HepG2 (cell line): ENCODE results near the gene DNLZ. TPM values are rescaled to one million over a fixed set of nuclear protein-coding genes. Genes with fewer than 3 reads are reported as not detected.
A peak's percentile ranks its signal among the peaks of the same experiment; 100 is the strongest.

Experiments used
- ATF7 ChIP-seq, 2 experiments: fragments of 450-650 bp in 1 of 2; sonication (generic) in 1 of 2; formaldehyde crosslinking in 1 of 2; IDR thresholded peaks; 2 replicates each; pipeline versions ENCODE4 v1.4.0 to v1.6.1; 2016 to 2020; ENCODE audit warnings: antibody characterized with exemption in 1 of 2, mild to moderate bottlenecking in 1 of 2, missing genetic modification reagents in 1 of 2
- ATM ChIP-seq: fragments of 450-650 bp; IDR thresholded peaks from 2 replicates; pipeline ENCODE4 v1.7.1; 2017; ENCODE audit warnings: mild to moderate bottlenecking, borderline replicate concordance
- BRD4 ChIP-seq: sonication (generic); formaldehyde crosslinking; IDR thresholded peaks from 2 replicates; pipeline ENCODE4 v1.4.0; 2020; ENCODE audit warnings: missing genetic modification reagents
- CBFB ChIP-seq: sonication (generic); formaldehyde crosslinking; IDR thresholded peaks from 2 replicates; pipeline ENCODE4 v1.4.0; 2020; ENCODE audit warnings: missing genetic modification reagents
- ERF ChIP-seq: IDR thresholded peaks from 2 replicates; pipeline ENCODE4 v1.6.1; 2018; ENCODE audit warnings: missing biosample characterization, missing genetic modification reagents
- HNRNPL ChIP-seq: fragments of 200-400 bp; formaldehyde crosslinking; IDR thresholded peaks from 2 replicates; pipeline ENCODE4 v1.6.1; 2017; ENCODE audit warnings: mild to moderate bottlenecking, low read depth, low read length
- JUNB ChIP-seq: sonication (generic); formaldehyde crosslinking; IDR thresholded peaks from 2 replicates; pipeline ENCODE4 v1.8.0; 2022; ENCODE audit warnings: missing genetic modification reagents, mild to moderate bottlenecking, borderline replicate concordance
- MEIS1 ChIP-seq: sonication (generic); formaldehyde crosslinking; IDR thresholded peaks from 2 replicates; pipeline ENCODE4 v1.9.0; 2021; ENCODE audit warnings: mild to moderate bottlenecking, missing genetic modification reagents, moderate library complexity, borderline replicate concordance
- MIER3 ChIP-seq: IDR thresholded peaks from 2 replicates; pipeline ENCODE4 v1.6.1; 2016; ENCODE audit warnings: missing compliant biosample characterization, borderline replicate concordance
- MTA1 ChIP-seq: sonication (generic); formaldehyde crosslinking; IDR thresholded peaks from 2 replicates; pipeline ENCODE4 v1.4.0; 2020; ENCODE audit warnings: missing genetic modification reagents, mild to moderate bottlenecking, borderline replicate concordance
- MTF1 ChIP-seq: sonication (generic); formaldehyde crosslinking; IDR thresholded peaks from 2 replicates; pipeline ENCODE4 v1.5.0; 2020; ENCODE audit warnings: missing genetic modification reagents
- NFE2L1 ChIP-seq: sonication (generic); formaldehyde crosslinking; IDR thresholded peaks from 2 replicates; pipeline ENCODE4 v1.4.0; 2020; ENCODE audit warnings: missing genetic modification reagents, mild to moderate bottlenecking, borderline replicate concordance
- NFKB2 ChIP-seq: sonication (generic); formaldehyde crosslinking; IDR thresholded peaks from 2 replicates; pipeline ENCODE4 v1.4.0; 2020; ENCODE audit warnings: missing genetic modification reagents, borderline replicate concordance
- NR2F6 ChIP-seq, 2 experiments: IDR thresholded peaks; 2 replicates each; pipeline ENCODE4 v1.6.1; 2016; ENCODE audit warnings: antibody characterized with exemption in 1 of 2, mild to moderate bottlenecking in 1 of 2
- PAX8 ChIP-seq: sonication (generic); formaldehyde crosslinking; IDR thresholded peaks from 2 replicates; pipeline ENCODE4 v1.8.0; 2022; ENCODE audit warnings: mild to moderate bottlenecking, missing genetic modification reagents, borderline replicate concordance
- PPARG ChIP-seq: conservative IDR thresholded peaks from 2 replicates; pipeline ENCODE4 v1.6.1; 2016; ENCODE audit warnings: missing biosample characterization, missing genetic modification reagents
- RBM22 ChIP-seq: fragments of 200-400 bp; formaldehyde crosslinking; optimal IDR thresholded peaks from 2 replicates; pipeline ENCODE3; 2017; ENCODE audit warnings: mild to moderate bottlenecking, low read length, moderate library complexity
- RFXAP ChIP-seq: sonication (generic); formaldehyde crosslinking; IDR thresholded peaks from 2 replicates; pipeline ENCODE4 v1.4.0; 2020; ENCODE audit warnings: missing genetic modification reagents, borderline replicate concordance
- SIX4 ChIP-seq: sonication (generic); formaldehyde crosslinking; IDR thresholded peaks from 2 replicates; pipeline ENCODE4 v1.4.0; 2020; ENCODE audit warnings: missing genetic modification reagents
- SMC3 ChIP-seq: IDR thresholded peaks from 2 replicates; pipeline ENCODE4 v1.6.1; 2011; ENCODE audit warnings: low read length, improper control_type of control experiment
- SP5 ChIP-seq: IDR thresholded peaks from 2 replicates; pipeline ENCODE4 v1.6.1; 2016; ENCODE audit warnings: low read depth, borderline replicate concordance
- TARDBP ChIP-seq: sonication (generic); formaldehyde crosslinking; IDR thresholded peaks from 2 replicates; pipeline ENCODE4 v1.8.0; 2022; ENCODE audit warnings: mild to moderate bottlenecking, missing genetic modification reagents
- THYN1 ChIP-seq: sonication (generic); formaldehyde crosslinking; IDR thresholded peaks from 2 replicates; pipeline ENCODE4 v1.8.1; 2023; ENCODE audit warnings: low read depth, mild to moderate bottlenecking, moderate library complexity, missing genetic modification reagents, borderline replicate concordance
- ZBTB43 ChIP-seq: sonication (generic); formaldehyde crosslinking; conservative IDR thresholded peaks from 2 replicates; pipeline ENCODE4 v1.4.0; 2020; ENCODE audit warnings: missing genetic modification reagents
- ZNF496 ChIP-seq: sonication (generic); formaldehyde crosslinking; IDR thresholded peaks from 2 replicates; pipeline ENCODE4 v1.8.1; 2023; ENCODE audit warnings: mild to moderate bottlenecking, moderate library complexity, missing genetic modification reagents; ENCODE audit not compliant: insufficient replicate concordance
- ZNF589 ChIP-seq: sonication (generic); formaldehyde crosslinking; conservative IDR thresholded peaks from 2 replicates; pipeline ENCODE4 v1.8.0; 2022; ENCODE audit warnings: mild to moderate bottlenecking, moderate library complexity, missing genetic modification reagents
- ZSCAN20 ChIP-seq: sonication (generic); formaldehyde crosslinking; IDR thresholded peaks from 2 replicates; pipeline ENCODE4 v1.4.0; 2020; ENCODE audit warnings: missing genetic modification reagents, mild to moderate bottlenecking, borderline replicate concordance
- ZSCAN25 ChIP-seq: sonication (generic); formaldehyde crosslinking; IDR thresholded peaks from 2 replicates; pipeline ENCODE4 v1.8.0; 2022; ENCODE audit warnings: mild to moderate bottlenecking, missing genetic modification reagents
- polyA plus RNA-seq, 8 experiments: library from polyadenylated mRNA; depleted of rRNA in 3 of 8; stranded (reverse) in 7 of 8; unstranded in 1 of 8; fragments of >200 nt; fragmentation: Illumina TruSeq in 4 of 8; extraction: Trizol in 4 of 8; gene quantifications; 2 replicates each; pipeline versions ENCODE4 v1.2.1 to v1.2.3, GENCODE V29; 2011 to 2016; ENCODE audit warnings: low read depth in 4 of 8, missing spikeins in 1 of 8, mixed read lengths in 1 of 8; ENCODE audit not compliant: insufficient read depth in 1 of 8
- total RNA-seq, 5 experiments: library from RNA; depleted of rRNA; stranded (reverse); fragments of >200 nt; fragmentation: Illumina TruSeq; extraction: Trizol; gene quantifications; 2 replicates each; pipeline ENCODE4 v1.2.3, GENCODE V29; 2016; ENCODE audit warnings: low read depth in 1 of 5
- TF ChIP-seq, protein P1 (sequence below): IDR thresholded peaks from 2 replicates; pipeline ENCODE4 v1.6.1; 2016; ENCODE audit warnings: low read depth, control low read depth

The DNLZ gene
- total and polyA plus RNA-seq, 2 of the 13 experiments (the other 11 are each of a cell fraction or from before 2014, with no cell fraction given) = 3.4 to 8.0 TPM

DNA sequence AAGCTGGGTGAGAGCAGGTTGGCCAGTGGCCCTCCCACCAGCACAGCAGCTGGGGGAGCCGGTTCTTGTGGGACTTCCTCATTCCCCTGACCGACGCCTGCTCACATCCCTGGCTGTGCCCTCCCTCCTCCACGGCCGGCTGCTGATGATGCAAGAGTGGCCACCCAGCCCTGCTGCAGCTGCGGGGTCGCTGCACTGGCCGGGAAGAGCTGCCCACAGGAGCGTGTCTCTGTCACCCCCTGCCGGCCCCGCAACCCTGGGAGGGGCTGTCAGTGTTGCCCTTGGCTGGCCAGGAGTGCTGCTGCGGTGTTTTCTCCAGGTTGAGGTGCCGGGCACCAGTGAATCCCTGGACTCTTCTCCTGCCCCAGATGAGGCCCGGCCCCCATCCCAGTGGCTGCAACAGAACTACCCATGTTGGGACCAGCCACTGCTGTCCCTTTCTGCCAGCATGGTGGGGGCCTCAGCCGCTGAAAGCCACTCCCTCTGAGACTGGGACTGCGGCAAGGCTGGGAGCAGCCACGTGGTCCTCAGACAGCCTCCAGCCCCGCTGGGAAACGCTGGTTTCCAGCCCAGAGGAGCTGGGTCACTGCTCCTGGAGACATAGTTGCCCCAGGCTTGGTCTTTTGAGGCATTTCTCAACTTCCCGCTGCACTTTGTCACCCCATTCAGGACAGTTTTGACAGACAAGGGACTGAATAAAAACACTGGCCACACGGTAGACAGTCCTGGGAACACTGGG is 9.2 kb upstream of the DNLZ start (continued):
- TF ChIP-seq THYN1 (no peak), MTA1 (CRISPR knock-in tag) (0 out of 2 replicates have a peak, but pooled peaks have one; percentile 42), RFXAP (CRISPR knock-in tag) (peak; percentile 82; the same call in 1 of the 2 replicates), ZBTB43 (CRISPR knock-in tag) (0 out of 2 replicates have a peak, but pooled peaks have one; percentile 35), SMC3 (peak; percentile 8; the same call in 1 of the 2 replicates), MTF1 (CRISPR knock-in tag) (no peak), RBM22 (no peak), NFE2L1 (no peak), NFKB2 (CRISPR knock-in tag) (peak; percentile 45; the same call in 1 of the 2 replicates), ATF7 (IDR thresholded peaks at IDR 0.05) (no peak), ATF7 (CRISPR knock-in tag; IDR thresholded peaks at IDR 0.05) (peak; percentile 83; the same call in 1 of the 2 replicates), ZSCAN20 (no peak), ZNF496 (CRISPR knock-in tag) (no peak), BRD4 (CRISPR knock-in tag) (peak; percentile 68; the same call in 1 of the 2 replicates), CBFB (CRISPR knock-in tag) (peak; percentile 71), ERF (CRISPR knock-in tag) (peak; percentile 69), SP5 (CRISPR knock-in tag) (peak; percentile 40; the same call in 1 of the 2 replicates), NR2F6 (IDR thresholded peaks at IDR 0.05) (no peak), NR2F6 (CRISPR knock-in tag; IDR thresholded peaks at IDR 0.05) (peak; percentile 63), PPARG (no peak), ATM (no peak), SIX4 (CRISPR knock-in tag) (0 out of 2 replicates have a peak, but pooled peaks have one; percentile 24), ZSCAN25 (CRISPR knock-in tag) (0 out of 2 replicates have a peak, but pooled peaks have one; percentile 24), ZNF589 (CRISPR knock-in tag) (no peak), MEIS1 (CRISPR knock-in tag) (peak; percentile 65; the same call in 1 of the 2 replicates), JUNB (CRISPR knock-in tag) (no peak), TARDBP (CRISPR knock-in tag) (no peak), MIER3 (CRISPR knock-in tag) (peak; percentile 55; the same call in 1 of the 2 replicates), PAX8 (CRISPR knock-in tag) (no peak), HNRNPL (peak; percentile 94)
- TF ChIP-seq, protein P1, sequence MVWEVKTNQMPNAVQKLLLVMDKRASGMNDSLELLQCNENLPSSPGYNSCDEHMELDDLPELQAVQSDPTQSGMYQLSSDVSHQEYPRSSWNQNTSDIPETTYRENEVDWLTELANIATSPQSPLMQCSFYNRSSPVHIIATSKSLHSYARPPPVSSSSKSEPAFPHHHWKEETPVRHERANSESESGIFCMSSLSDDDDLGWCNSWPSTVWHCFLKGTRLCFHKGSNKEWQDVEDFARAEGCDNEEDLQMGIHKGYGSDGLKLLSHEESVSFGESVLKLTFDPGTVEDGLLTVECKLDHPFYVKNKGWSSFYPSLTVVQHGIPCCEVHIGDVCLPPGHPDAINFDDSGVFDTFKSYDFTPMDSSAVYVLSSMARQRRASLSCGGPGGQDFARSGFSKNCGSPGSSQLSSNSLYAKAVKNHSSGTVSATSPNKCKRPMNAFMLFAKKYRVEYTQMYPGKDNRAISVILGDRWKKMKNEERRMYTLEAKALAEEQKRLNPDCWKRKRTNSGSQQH (CRISPR knock-in tag) = 0 out of 2 replicates have a peak, but pooled peaks have one; percentile 28
